Fibroblast of lung (primary cell): Measurements from ENCODE around the gene ACLY. TPM values are rescaled to one million over a fixed set of nuclear protein-coding genes. Genes with fewer than 3 reads are reported as not detected.

Experiments
- DNase-seq, 2 donors: peaks; one replicate each; pipeline versions ENCODE4 v3.0.0 to v3.0.0-alpha.2; 2010; ENCODE audit warnings: low read depth in 2 of 2
- H2AFZ ChIP-seq: 2 replicates; pipeline ENCODE4 v1.5.1; 2012; ENCODE audit warnings: low read length, control low read depth, inconsistent platforms
- H3K27ac ChIP-seq: 2 replicates; pipeline ENCODE4 v1.5.1; 2011; ENCODE audit warnings: low read length, control low read depth; ENCODE audit not compliant: insufficient read depth
- H3K27me3 ChIP-seq: 2 replicates; pipeline ENCODE4 v1.5.1; 2011; ENCODE audit warnings: mild to moderate bottlenecking, low read length; ENCODE audit not compliant: control insufficient read depth, insufficient read depth
- H3K36me3 ChIP-seq: 2 replicates; pipeline ENCODE4 v1.5.1; 2011; ENCODE audit warnings: low read length; ENCODE audit not compliant: control insufficient read depth, insufficient read depth
- H3K4me1 ChIP-seq: 2 replicates; pipeline ENCODE4 v1.5.1; 2011; ENCODE audit warnings: low read length; ENCODE audit not compliant: control insufficient read depth, insufficient read depth; ENCODE audit errors: extremely low read depth
- H3K4me2 ChIP-seq: 2 replicates; pipeline ENCODE4 v1.5.1; 2011; ENCODE audit warnings: low read length, control low read depth; ENCODE audit not compliant: insufficient read depth; ENCODE audit errors: extremely low read depth
- H3K4me3 ChIP-seq, 4 experiments: fragments of 200-600 bp in 1 of 4; sonication (generic) in 1 of 4; replicated peaks in 1 of 4; 2 replicates each; pipeline ENCODE4 v1.5.1; 2011 to 2016; ENCODE audit warnings: low read length in 4 of 4, low read depth in 3 of 4, mild to moderate bottlenecking in 3 of 4, control low read depth in 2 of 4, inconsistent platforms in 1 of 4, mixed read lengths in 1 of 4; ENCODE audit not compliant: insufficient read depth in 1 of 4; ENCODE audit errors: control extremely low read depth in 1 of 4
- H3K79me2 ChIP-seq: 2 replicates; pipeline ENCODE4 v1.5.1; 2012; ENCODE audit warnings: mild to moderate bottlenecking, low read length, inconsistent platforms; ENCODE audit not compliant: control insufficient read depth, insufficient read depth
- H3K9ac ChIP-seq: 2 replicates; pipeline ENCODE4 v1.5.1; 2011; ENCODE audit warnings: mild to moderate bottlenecking, low read length, control low read depth; ENCODE audit not compliant: insufficient read depth
- H3K9me3 ChIP-seq: 2 replicates; pipeline ENCODE4 v1.5.1; 2012; ENCODE audit warnings: low read depth, low read length; ENCODE audit not compliant: control insufficient read depth, insufficient read depth
- H4K20me1 ChIP-seq: 2 replicates; pipeline ENCODE4 v1.5.1; 2011; ENCODE audit warnings: low read length; ENCODE audit not compliant: control insufficient read depth, insufficient read depth; ENCODE audit errors: extremely low read depth
- CTCF ChIP-seq, 2 donors: IDR thresholded peaks in 1 of 2; conservative IDR thresholded peaks in 1 of 2; 1 replicate in 1 of 2; 2 replicates in 1 of 2; pipeline ENCODE4 v1.5.1; 2011 to 2012; ENCODE audit warnings: low read length in 2 of 2, control low read depth in 1 of 2, inconsistent platforms in 1 of 2, low read depth in 1 of 2, mild to moderate bottlenecking in 1 of 2
- EZH2 ChIP-seq: IDR thresholded peaks from 2 replicates; pipeline ENCODE4 v1.5.1; 2012; ENCODE audit warnings: low read length, control low read depth, mild to moderate bottlenecking; ENCODE audit errors: missing control alignments
- polyA plus RNA-seq, 2 donors: library from polyadenylated mRNA; depleted of rRNA in 1 of 2; stranded (reverse) in 1 of 2; unstranded in 1 of 2; fragments of >200 nt; gene quantifications; 2 replicates each; pipeline ENCODE4 v1.2.1, GENCODE V29; 2011 to 2012; ENCODE audit warnings: missing spikeins in 1 of 2
- total RNA-seq: library from RNA; depleted of rRNA; stranded (reverse); fragments of >200 nt; gene quantifications from 2 replicates; pipeline ENCODE4 v1.2.1, GENCODE V29; 2014

Gene ACLY
- total and polyA plus RNA-seq, 2 donors (not counting 1 experiment from before 2014, with no cell fraction given), result 225 to 312 TPM

GRCh38 chr17:41821776-41822175 lies 97.0 kb downstream of the ACLY start:
- no peaks in the 10 kb centered on the region for H3K27me3 ChIP-seq
- no peak overlapping the region for H3K9ac ChIP-seq
- H3K9me3 ChIP-seq, result no peaks in the 10 kb centered on the region
- H3K36me3 ChIP-seq, result peaks cover 26% of the 10 kb centered on the region
- H3K4me2 ChIP-seq, result no peak overlapping the region
- H3K27ac ChIP-seq, result no peak overlapping the region
- H4K20me1 ChIP-seq, result no peaks in the 10 kb centered on the region
- no peak overlapping the region for H2AFZ ChIP-seq
- no peaks in the 10 kb centered on the region for H3K4me1 ChIP-seq
- DNase-seq, result no peak
- H3K79me2 ChIP-seq, result peaks cover 4% of the 10 kb centered on the region
- TF ChIP-seq CTCF (conservative IDR thresholded peaks at IDR 0.05 in 1 of 2, IDR thresholded peaks at IDR 0.05 in 1 of 2; ENCODE audit: low read depth in 1 of 2, low read length in 2 of 2) (no peak), EZH2 (no peak)
- no peak overlapping the region for H3K4me3 ChIP-seq

GRCh38 chr17:41818024-41818423 lies 100.7 kb downstream of the ACLY start:
- H3K4me2 ChIP-seq, result no peak overlapping the region
- H4K20me1 ChIP-seq, result no peaks in the 10 kb centered on the region
- H3K27me3 ChIP-seq, result no peaks in the 10 kb centered on the region
- H3K79me2 ChIP-seq, result peaks cover 35% of the 10 kb centered on the region
- no peak overlapping the region for H2AFZ ChIP-seq
- DNase-seq, result no peak
- no peaks in the 10 kb centered on the region for H3K9me3 ChIP-seq
- TF ChIP-seq CTCF (conservative IDR thresholded peaks at IDR 0.05 in 1 of 2, IDR thresholded peaks at IDR 0.05 in 1 of 2; ENCODE audit: low read depth in 1 of 2, low read length in 2 of 2) (no peak), EZH2 (no peak)
- H3K4me3 ChIP-seq, result no peak overlapping the region
- peaks cover 28% of the 10 kb centered on the region for H3K36me3 ChIP-seq
- H3K9ac ChIP-seq, result no peak overlapping the region
- H3K4me1 ChIP-seq, result peaks cover 6% of the 10 kb centered on the region
- H3K27ac ChIP-seq, result no peak overlapping the region

Other genes with a start within 250 kb of the ACLY start
- gene EIF1, start 230.1 kb downstream of the ACLY start, total RNA-seq, result 112 and 145 TPM in 2 replicates
- 225 and 256 TPM in 2 replicates for gene EIF1, start 230.1 kb downstream of the ACLY start, polyA plus RNA-seq
- gene GAST, start 206.6 kb downstream of the ACLY start, total RNA-seq, result not detected in 2 replicates
- not detected in 2 replicates for gene GAST, start 206.6 kb downstream of the ACLY start, polyA plus RNA-seq
- gene HAP1, start 184.3 kb downstream of the ACLY start, total RNA-seq, result 0.17 and 0.26 TPM in 2 replicates
- 0.01 and 0.02 TPM in 2 replicates for gene HAP1, start 184.3 kb downstream of the ACLY start, polyA plus RNA-seq
- gene JUP, start 132.2 kb downstream of the ACLY start, total RNA-seq, result 6.4 and 13.2 TPM in 2 replicates
- 3.2 and 12.6 TPM in 2 replicates for gene JUP, start 132.2 kb downstream of the ACLY start, polyA plus RNA-seq
- gene P3H4, start 107.0 kb downstream of the ACLY start, total RNA-seq, result 36.8 and 42.1 TPM in 2 replicates
- 29.1 and 37.0 TPM in 2 replicates for gene P3H4, start 107.0 kb downstream of the ACLY start, polyA plus RNA-seq
- gene FKBP10, start 105.9 kb downstream of the ACLY start, total RNA-seq, result 182 and 211 TPM in 2 replicates
- gene FKBP10, start 105.9 kb downstream of the ACLY start, polyA plus RNA-seq, result 242 and 262 TPM in 2 replicates
- gene NT5C3B, start 82.7 kb downstream of the ACLY start, total RNA-seq, result 61.9 and 88.1 TPM in 2 replicates
- 83.5 and 101 TPM in 2 replicates for gene NT5C3B, start 82.7 kb downstream of the ACLY start, polyA plus RNA-seq
- gene KLHL10, start 81.1 kb downstream of the ACLY start, total RNA-seq, result 0.26 and 0.33 TPM in 2 replicates
- 0.20 and 0.33 TPM in 2 replicates for gene KLHL10, start 81.1 kb downstream of the ACLY start, polyA plus RNA-seq
- gene KLHL11, start 53.5 kb downstream of the ACLY start, total RNA-seq, result 24.4 and 28.2 TPM in 2 replicates
- gene KLHL11, start 53.5 kb downstream of the ACLY start, polyA plus RNA-seq, result 8.1 and 8.7 TPM in 2 replicates
- 0.99 and 1.3 TPM in 2 replicates for gene ODAD4, start 11.7 kb upstream of the ACLY start, total RNA-seq
- 0.36 and 0.50 TPM in 2 replicates for gene ODAD4, start 11.7 kb upstream of the ACLY start, polyA plus RNA-seq
- gene CNP, start 47.8 kb upstream of the ACLY start, total RNA-seq, result 50.6 and 60.4 TPM in 2 replicates
- gene CNP, start 47.8 kb upstream of the ACLY start, polyA plus RNA-seq, result 57.7 and 59.9 TPM in 2 replicates
- 59.6 and 78.8 TPM in 2 replicates for gene DNAJC7, start 98.5 kb upstream of the ACLY start, total RNA-seq
- 53.5 and 56.4 TPM in 2 replicates for gene DNAJC7, start 98.5 kb upstream of the ACLY start, polyA plus RNA-seq
- gene NKIRAS2, start 101.1 kb upstream of the ACLY start, total RNA-seq, result 18.8 and 19.8 TPM in 2 replicates
- 36.0 and 37.7 TPM in 2 replicates for gene NKIRAS2, start 101.1 kb upstream of the ACLY start, polyA plus RNA-seq
- 0.26 and 0.66 TPM in 2 replicates for gene C17orf113, start 131.7 kb upstream of the ACLY start, total RNA-seq
- 0.02 and 0.07 TPM in 2 replicates for gene C17orf113, start 131.7 kb upstream of the ACLY start, polyA plus RNA-seq
- under 0.01 TPM in 1 of 2 replicates, not detected in the other for gene ZNF385C, start 179.5 kb upstream of the ACLY start, total RNA-seq
- 0.03 TPM in 1 of 2 replicates, not detected in the other for gene ZNF385C, start 179.5 kb upstream of the ACLY start, polyA plus RNA-seq
- 12.3 and 18.3 TPM in 2 replicates for gene DHX58, start 193.8 kb upstream of the ACLY start, total RNA-seq
- 7.1 and 8.0 TPM in 2 replicates for gene DHX58, start 193.8 kb upstream of the ACLY start, polyA plus RNA-seq
- gene KAT2A, start 202.4 kb upstream of the ACLY start, total RNA-seq, result 7.4 and 7.8 TPM in 2 replicates
- gene KAT2A, start 202.4 kb upstream of the ACLY start, polyA plus RNA-seq, result 9.1 and 11.8 TPM in 2 replicates
- not detected in 2 replicates for gene HSPB9, start 203.9 kb upstream of the ACLY start, total RNA-seq
- gene HSPB9, start 203.9 kb upstream of the ACLY start, polyA plus RNA-seq, result not detected in 2 replicates
- 44.7 and 65.2 TPM in 2 replicates for gene RAB5C, start 236.0 kb upstream of the ACLY start, total RNA-seq
- 162 and 197 TPM in 2 replicates for gene RAB5C, start 236.0 kb upstream of the ACLY start, polyA plus RNA-seq